ENCODE results near the gene PSMA2. TPM values are rescaled to one million over a fixed set of nuclear protein-coding genes. Genes with fewer than 3 reads are reported as not detected.

The PSMA2 gene
- 100 to 1,000 TPM; 281 to 319 (median 311) TPM for polyA plus RNA-seq (ENCODE audit: insufficient read length in 3 of 3)

- peak in 2 of 3 donors; percentile 91 to 95 for DNase-seq (ENCODE audit: low read depth in 3 of 3, low spot score in 2 of 3)
Observed at GRCh38 chr7:42931834-42932651, at the start of gene PSMA2, which contains the start of gene MRPL32. PSMA2 (minus strand) TSS chr7:42932174; CDS start chr7:42932158, 16 bp downstream. MRPL32 (plus strand) TSS chr7:42932376; CDS start chr7:42932387, 11 bp downstream.

DNA sequence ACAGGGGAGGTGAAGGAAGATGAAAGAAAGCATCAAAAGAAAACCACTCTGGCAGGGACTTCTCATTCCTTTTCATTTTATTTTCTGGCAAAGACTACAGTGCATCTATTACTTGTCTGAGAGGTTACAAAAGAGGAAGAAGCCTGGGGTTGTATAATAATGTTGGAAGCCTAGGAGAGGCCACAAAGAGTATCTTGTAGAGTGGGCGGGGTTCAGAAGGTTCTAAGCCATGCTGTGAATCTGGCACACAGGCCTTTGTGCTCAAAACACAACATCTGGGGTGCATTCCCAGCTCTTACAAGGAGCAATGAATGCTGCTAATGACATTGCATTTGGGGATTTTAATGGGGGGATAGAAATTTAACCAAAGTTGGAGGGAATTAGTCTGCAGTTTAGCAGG, 49.6 kb upstream of the PSMA2 start:
- no peak for DNase-seq (ENCODE audit: low read depth in 3 of 3, low spot score in 2 of 3)

GRCh38 chr7:42980514-42980913, 48.5 kb upstream of the PSMA2 start:
- DNase-seq (ENCODE audit: low read depth in 3 of 3, low spot score in 2 of 3), result no peak

- no peak for DNase-seq (ENCODE audit: low read depth in 3 of 3, low spot score in 2 of 3)
Observed at GRCh38 chr7:42980084-42980483, 48.1 kb upstream of the PSMA2 start.

DNA sequence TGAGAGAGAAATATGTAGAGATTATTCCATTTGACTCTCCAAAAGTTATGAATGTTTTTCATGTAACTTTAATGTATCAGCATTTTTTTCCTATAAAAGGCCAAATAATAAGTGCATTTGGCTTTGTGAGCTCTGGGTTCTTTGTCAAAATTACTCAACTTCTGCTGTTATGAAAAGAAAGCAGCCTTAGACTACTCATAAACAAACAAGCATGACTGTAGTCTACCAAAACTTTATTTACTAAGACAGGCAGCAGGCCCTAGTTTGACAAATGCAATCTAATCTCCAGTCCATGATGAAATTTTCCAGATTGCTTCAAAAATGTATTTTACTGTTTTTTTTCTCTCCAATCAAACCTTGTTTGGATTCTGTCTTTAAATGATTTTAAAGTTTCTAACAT, 46.5 kb upstream of the PSMA2 start:
- no peak for DNase-seq (ENCODE audit: low read depth in 3 of 3, low spot score in 2 of 3)

GRCh38 chr7:42976371-42976770, 44.4 kb upstream of the PSMA2 start:
- no peak for DNase-seq (ENCODE audit: low read depth in 3 of 3, low spot score in 2 of 3)

DNA sequence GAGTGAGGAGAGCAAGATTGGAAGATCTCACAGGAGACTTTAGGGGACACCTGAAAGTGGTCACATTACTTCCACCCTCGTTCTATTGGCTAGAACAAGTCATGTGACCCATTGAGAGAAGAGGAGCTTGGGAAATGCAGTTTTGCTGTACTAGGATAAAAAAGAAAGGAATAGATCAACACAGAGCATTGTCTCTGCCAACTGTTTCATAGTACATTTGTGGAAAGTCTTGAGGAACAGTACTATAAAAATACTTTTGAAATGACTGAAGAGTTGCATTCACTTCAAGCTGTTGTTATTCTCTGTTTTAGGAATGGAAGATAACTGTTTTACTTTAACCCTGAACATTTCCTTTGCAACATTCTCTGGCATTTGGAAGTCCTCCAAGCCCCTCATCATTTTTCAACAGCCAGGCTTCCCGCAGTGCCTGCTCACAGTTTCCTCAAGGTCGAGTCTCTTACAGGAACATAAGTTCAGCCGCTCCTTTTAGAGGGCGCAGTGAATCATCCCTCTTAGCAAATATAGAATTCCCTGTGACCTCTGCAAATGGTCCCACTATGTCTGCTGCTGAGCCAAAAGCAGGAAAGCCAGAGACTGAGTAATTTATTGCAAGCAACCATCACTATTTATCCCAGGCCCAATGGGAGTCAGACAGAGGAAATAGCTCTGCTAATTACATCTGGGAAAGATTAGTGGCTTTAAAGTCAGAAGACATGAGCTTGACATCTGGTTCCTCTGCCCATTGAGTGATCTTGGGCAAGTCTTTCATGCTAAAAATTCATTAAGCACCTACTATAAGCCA, 40.9 kb upstream of the PSMA2 start:
- DNase-seq (ENCODE audit: low read depth in 3 of 3, low spot score in 2 of 3), result peak; percentile 60 to 77 (median 62)

DNA sequence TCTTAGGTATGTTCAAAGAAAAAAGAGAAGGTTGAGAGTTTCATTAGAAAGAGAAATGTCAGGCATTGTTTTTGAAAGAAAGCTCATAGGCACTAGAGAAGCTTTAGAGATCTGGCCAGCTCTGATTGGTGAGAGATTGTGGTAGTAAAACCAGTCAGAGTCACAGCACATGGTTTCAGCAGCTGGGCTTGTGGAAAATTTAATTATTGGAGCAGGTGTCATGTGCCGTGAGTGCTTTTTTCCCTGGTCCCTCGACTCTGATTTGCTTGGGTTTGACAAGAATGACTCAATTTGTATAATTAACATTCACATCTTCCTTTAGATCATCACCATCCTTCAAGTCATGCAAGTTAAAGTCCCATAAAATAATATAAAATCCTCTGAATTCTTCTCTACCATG, 35.4 kb upstream of the PSMA2 start:
- DNase-seq (ENCODE audit: low read depth in 3 of 3, low spot score in 2 of 3), result no peak

- DNase-seq (ENCODE audit: low read depth in 3 of 3, low spot score in 2 of 3), result no peak
Observed at GRCh38 chr7:42964849-42965805, 33.2 kb upstream of the PSMA2 start.

DNA sequence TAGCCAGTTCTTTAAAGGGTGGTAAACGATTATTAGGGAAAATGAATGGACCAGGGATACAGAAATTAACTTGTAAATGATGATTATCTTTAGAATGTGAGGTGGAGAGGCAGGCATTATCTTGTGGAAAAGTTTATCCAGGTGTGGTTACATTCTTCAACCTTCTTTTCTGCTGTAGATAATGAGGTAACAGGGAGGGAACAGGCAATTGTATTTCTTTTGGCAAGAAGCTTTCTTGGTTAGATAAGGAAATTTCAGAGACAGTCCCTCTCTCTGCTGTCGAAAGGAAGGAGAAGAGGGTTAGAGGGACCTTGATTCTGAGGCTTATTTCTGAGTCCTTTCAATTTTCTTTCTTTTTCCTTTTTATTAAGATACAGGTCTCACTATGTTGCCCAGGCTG, 32.3 kb upstream of the PSMA2 start:
- DNase-seq (ENCODE audit: low read depth in 3 of 3, low spot score in 2 of 3), result no peak

DNA sequence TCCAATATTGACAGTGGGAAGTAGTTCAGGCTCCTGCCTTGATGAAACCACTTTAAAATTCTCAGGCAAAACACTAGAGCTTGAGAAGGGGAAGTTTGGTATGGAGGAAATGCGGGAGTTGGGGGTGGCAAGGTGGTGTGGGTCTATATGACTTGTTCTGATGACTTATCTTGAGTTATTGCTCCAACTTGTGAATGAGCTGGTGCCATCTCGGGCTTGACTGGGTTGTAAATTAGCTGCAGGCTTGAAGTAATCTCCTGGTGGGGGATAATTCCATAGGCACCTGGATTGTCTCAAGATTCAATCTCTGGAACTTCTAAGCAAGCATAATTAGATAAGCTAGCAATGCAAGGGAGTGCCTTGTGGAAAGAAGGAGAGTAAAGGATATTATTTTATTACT, 29.2 kb upstream of the PSMA2 start:
- DNase-seq (ENCODE audit: low read depth in 3 of 3, low spot score in 2 of 3), result no peak

GRCh38 chr7:42960762-42961161, 28.8 kb upstream of the PSMA2 start:
- no peak for DNase-seq (ENCODE audit: low read depth in 3 of 3, low spot score in 2 of 3)

DNA sequence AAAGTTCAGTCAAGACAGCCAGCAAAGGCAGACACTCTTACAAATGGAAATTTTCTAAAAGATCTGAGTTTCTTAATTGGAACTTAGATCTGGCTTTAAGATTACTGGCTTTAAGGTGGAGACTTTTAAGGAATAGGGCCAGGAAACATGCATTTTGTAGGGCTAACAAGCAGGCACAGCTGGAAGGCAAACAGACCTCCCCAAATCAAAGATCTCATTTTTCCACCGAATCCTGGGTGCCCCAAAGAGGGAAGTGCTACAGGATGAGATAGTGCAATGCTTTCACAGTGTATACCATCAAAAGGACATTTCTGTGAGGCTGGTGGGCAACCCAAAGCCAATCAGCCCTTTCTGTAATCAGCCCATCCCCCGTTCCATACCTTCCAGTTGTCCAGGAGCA, 27.6 kb upstream of the PSMA2 start:
- no peak for DNase-seq (ENCODE audit: low read depth in 3 of 3, low spot score in 2 of 3)

DNA sequence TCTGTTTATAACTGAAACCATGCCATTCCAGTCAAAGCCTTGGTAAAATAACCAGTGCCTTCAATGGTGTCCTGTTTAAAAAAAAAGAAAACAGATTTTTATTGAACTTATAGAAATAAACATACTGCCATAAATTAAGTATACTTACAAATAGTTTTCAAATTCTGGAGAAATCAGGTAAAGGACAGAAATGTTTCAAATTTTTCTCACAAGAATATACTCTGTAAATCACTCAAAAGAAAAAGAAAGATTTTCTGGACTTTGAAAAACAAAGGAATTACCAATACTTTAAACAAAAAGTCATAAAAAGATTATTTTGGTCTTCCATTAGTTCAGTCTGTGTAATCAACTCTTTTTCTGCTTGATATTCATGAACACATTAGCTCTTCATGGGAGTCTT, 24.1 kb upstream of the PSMA2 start:
- DNase-seq (ENCODE audit: low read depth in 3 of 3, low spot score in 2 of 3), result no peak

DNA sequence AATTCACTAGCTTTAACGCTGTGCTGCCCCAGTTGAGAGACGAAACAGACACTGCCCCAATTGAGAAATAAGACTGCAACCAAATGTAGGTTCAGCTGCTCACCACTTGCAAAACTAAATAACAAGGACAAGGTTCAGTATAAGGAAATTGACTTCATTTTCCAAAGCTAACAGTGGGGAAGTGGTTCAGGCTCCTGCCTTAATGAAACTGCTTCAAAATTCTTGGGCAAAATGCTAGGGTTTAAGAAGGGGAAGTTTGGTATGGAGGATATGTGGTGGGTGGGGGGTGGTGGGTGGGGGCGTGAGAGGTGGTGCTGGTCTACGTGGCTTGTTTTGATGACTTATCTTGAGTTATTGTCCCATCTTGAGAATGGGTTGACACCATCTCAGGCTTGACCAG, 22.0 kb upstream of the PSMA2 start:
- no peak for DNase-seq (ENCODE audit: low read depth in 3 of 3, low spot score in 2 of 3)

- DNase-seq (ENCODE audit: low read depth in 3 of 3, low spot score in 2 of 3), result no peak
Observed at GRCh38 chr7:42952328-42952727, 20.4 kb upstream of the PSMA2 start.

GRCh38 chr7:42950417-42950816, 18.4 kb upstream of the PSMA2 start:
- no peak for DNase-seq (ENCODE audit: low read depth in 3 of 3, low spot score in 2 of 3)

- no peak for DNase-seq (ENCODE audit: low read depth in 3 of 3, low spot score in 2 of 3)
Observed at GRCh38 chr7:42947521-42947920, 15.5 kb upstream of the PSMA2 start.

GRCh38 chr7:42946627-42946950, 14.6 kb upstream of the PSMA2 start:
- no peak for DNase-seq (ENCODE audit: low read depth in 3 of 3, low spot score in 2 of 3)

GRCh38 chr7:42945821-42946626, 14.1 kb upstream of the PSMA2 start:
- DNase-seq (ENCODE audit: low read depth in 3 of 3, low spot score in 2 of 3), result no peak
